Adrenal gland (tissue), 12 donors: ENCODE results near the gene BCL6. TPM values are rescaled to one million over a fixed set of nuclear protein-coding genes. Genes with fewer than 3 reads are reported as not detected.

Experiments
- DNase-seq, 7 donors: peaks; one replicate each; pipeline ENCODE4 v3.0.0-alpha.2; 2019 to 2020
- H3K27ac ChIP-seq, 5 donors: fragments of 200-600 bp; sonication (generic) in 4 of 5; 1 replicate in 3 of 5; 2 replicates in 2 of 5; pipeline versions ENCODE4 v1.5.1 to v1.8.0; 2016 to 2020; ENCODE audit warnings: mild to moderate bottlenecking in 1 of 5
- H3K27me3 ChIP-seq: fragments of 200-600 bp; 2 replicates; pipeline ENCODE4 v1.8.0; 2021
- H3K36me3 ChIP-seq, 2 donors: fragments of 200-600 bp; replicated peaks in 1 of 2; 1 replicate in 1 of 2; 2 replicates in 1 of 2; pipeline versions ENCODE4 v1.5.1 to v1.8.0; 2018 to 2022
- H3K4me1 ChIP-seq, 2 donors: fragments of 200-600 bp; replicated peaks in 1 of 2; 1 replicate in 1 of 2; 2 replicates in 1 of 2; pipeline versions ENCODE4 v1.5.1 to v1.8.0; 2018 to 2021
- H3K4me3 ChIP-seq, 4 donors: fragments of 200-600 bp; sonication (generic) in 3 of 4; one replicate each; pipeline ENCODE4 v1.5.1; 2016 to 2018
- H3K9me3 ChIP-seq, 3 donors: fragments of 200-600 bp; sonication (generic) in 1 of 3; replicated peaks in 1 of 3; 1 replicate in 2 of 3; 2 replicates in 1 of 3; pipeline versions ENCODE4 v1.5.1 to v1.8.0; 2016 to 2021
- POLR2A ChIP-seq, 2 donors: fragments of 450-650 bp; IDR thresholded peaks; one replicate each; pipeline ENCODE4 v1.6.1; 2017; ENCODE audit warnings: antibody characterized with exemption in 2 of 2, mild to moderate bottlenecking in 2 of 2, moderate library complexity in 1 of 2
- WGBS, 4 donors: extraction: QIAGEN DNeasy Blood & Tissue Kit in 2 of 4; methylation state at CpG; one replicate each; pipeline versions ENCODE4 v1.1.5 to v1.1.7; 2013 to 2017; 5-methylcytosine and 5-hydroxymethylcytosine counted together
- intact Hi-C, 2 donors: fragments of 100-400 bp; cut with DNase I; formaldehyde crosslinking; loops; one replicate each; pipeline versions ENCODE4 v1.14.1 to v1.15.0; 2022 to 2023
- polyA plus RNA-seq, 3 donors: library from polyadenylated mRNA; stranded (reverse); fragments of 200-250 nt in 2 of 3; fragments of 350-450 nt in 1 of 3; fragmentation: Illumina TruSeq in 1 of 3; extraction: RNeasy Lipid Tissue Mini Kit (QIAGEN cat#74804) in 1 of 3; gene quantifications; one replicate each; pipeline ENCODE4 v1.2.3, GENCODE V29; 2013 to 2014
- total RNA-seq, 9 donors: library from RNA; depleted of rRNA in 4 of 9; stranded (reverse); fragments of >200 nt in 4 of 9; fragments of 120-200 nt in 1 of 9; fragmentation: NEBNext Ultra II Directional in 1 of 9; extraction: Animal tissue kit (Norgen Biotek cat#: 25700) in 1 of 9; gene quantifications; one replicate each; pipeline versions ENCODE4 v1.1.0 to v1.2.4, GENCODE V29; 2013 to 2023
- TF ChIP-seq, protein P1 (sequence below), 6 experiments: fragments of 450-650 bp in 4 of 6; fragments of 200-600 bp in 2 of 6; sonication (generic) in 1 of 6; IDR thresholded peaks; 1 replicate in 5 of 6; 2 replicates in 1 of 6; pipeline versions ENCODE4 v1.5.1 to v1.8.0; 2016 to 2021; ENCODE audit warnings: antibody characterized with exemption in 6 of 6, mild to moderate bottlenecking in 2 of 6, moderate library complexity in 1 of 6
- donor health status: healthy with polysubstance abuse.
- donor health status: Bipolar disorder and iron deficiency.
- donor health status: DM: yes; HTN: yes; CAD: no.
- donor health status: DM: no; HTN: no; CAD: no.
- donor health status: DM: no; HTN: no; CAD: no.
- donor health status: DM: yes; HTN: yes; CAD: no.

The BCL6 gene
- total and polyA plus RNA-seq, 12 donors: 9.5 to 131 (median 79.8) TPM

- peak; percentile 52 to 78 for TF ChIP-seq POLR2A (IDR thresholded peaks at IDR 0.05)
- TF ChIP-seq, protein P1, sequence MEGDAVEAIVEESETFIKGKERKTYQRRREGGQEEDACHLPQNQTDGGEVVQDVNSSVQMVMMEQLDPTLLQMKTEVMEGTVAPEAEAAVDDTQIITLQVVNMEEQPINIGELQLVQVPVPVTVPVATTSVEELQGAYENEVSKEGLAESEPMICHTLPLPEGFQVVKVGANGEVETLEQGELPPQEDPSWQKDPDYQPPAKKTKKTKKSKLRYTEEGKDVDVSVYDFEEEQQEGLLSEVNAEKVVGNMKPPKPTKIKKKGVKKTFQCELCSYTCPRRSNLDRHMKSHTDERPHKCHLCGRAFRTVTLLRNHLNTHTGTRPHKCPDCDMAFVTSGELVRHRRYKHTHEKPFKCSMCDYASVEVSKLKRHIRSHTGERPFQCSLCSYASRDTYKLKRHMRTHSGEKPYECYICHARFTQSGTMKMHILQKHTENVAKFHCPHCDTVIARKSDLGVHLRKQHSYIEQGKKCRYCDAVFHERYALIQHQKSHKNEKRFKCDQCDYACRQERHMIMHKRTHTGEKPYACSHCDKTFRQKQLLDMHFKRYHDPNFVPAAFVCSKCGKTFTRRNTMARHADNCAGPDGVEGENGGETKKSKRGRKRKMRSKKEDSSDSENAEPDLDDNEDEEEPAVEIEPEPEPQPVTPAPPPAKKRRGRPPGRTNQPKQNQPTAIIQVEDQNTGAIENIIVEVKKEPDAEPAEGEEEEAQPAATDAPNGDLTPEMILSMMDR (IDR thresholded peaks at IDR 0.05): no peak
- H3K27ac ChIP-seq: peak overlapping the region; percentile 98 to 100 (median 99)
- peak overlapping the region; percentile 46 to 99 (median 78) for H3K4me3 ChIP-seq
- peak; percentile 72 to 85 (median 80) for DNase-seq
- no peaks in the 10 kb centered on the region for H3K36me3 ChIP-seq
- no peaks in the 10 kb centered on the region for H3K9me3 ChIP-seq
- intact Hi-C loops: loop anchor here (5.0 to 10.0 kb wide), 3 partner anchors 541 to 1214 kb away; no protein-coding TSS in a partner anchor
- peaks cover 27 to 31% of the 10 kb centered on the region in 2 donors for H3K4me1 ChIP-seq
- H3K27me3 ChIP-seq: no peaks in the 10 kb centered on the region
- 1 to 3% (median 3%) methylated on average over 39 to 45 of the region's 45 CpGs for WGBS, 4 donors
These were observed 1.8 kb downstream of the BCL6 start for GRCh38 chr3:187743195-187744141.

- Histone ChIP-seq H3K9me3 (no peaks in the 10 kb centered on the region), H3K36me3 (no peaks in the 10 kb centered on the region), H3K27me3 (no peaks in the 10 kb centered on the region), H3K27ac (peak overlapping the region; percentile 98 to 100 (median 99)), H3K4me3 (peak overlapping the region in 2 of 4 donors; percentile 73 to 82), H3K4me1 (peaks cover 27 to 28% of the 10 kb centered on the region in 2 donors)
- peak; percentile 57 to 81 (median 66) for DNase-seq
- 20 to 29% (median 25%) methylated on average over 13 of the region's 13 CpGs for WGBS, 4 donors
- TF ChIP-seq, protein P1 (IDR thresholded peaks at IDR 0.05): peak in 1 of 6 experiments; percentile 37
- TF ChIP-seq POLR2A (IDR thresholded peaks at IDR 0.05): peak in 1 of 2 donors; percentile 56
- intact Hi-C loops: loop anchor here (5.0 to 10.0 kb wide), 3 partner anchors 542 to 1215 kb away; no protein-coding TSS in a partner anchor
These were observed 2.7 kb downstream of the BCL6 start for GRCh38 chr3:187742351-187743171.

- Histone ChIP-seq H3K27ac (peak overlapping the region; percentile 98 to 100 (median 99)), H3K4me1 (peaks cover 22 to 28% of the 10 kb centered on the region in 2 donors), H3K4me3 (peak overlapping the region; percentile 10 to 82 (median 39)), H3K36me3 (no peaks in the 10 kb centered on the region), H3K27me3 (no peaks in the 10 kb centered on the region), H3K9me3 (no peaks in the 10 kb centered on the region)
- 0 to 1% (median 1%) methylated on average over 24 to 35 of the region's 35 CpGs for WGBS, 4 donors
- intact Hi-C loops: loop anchor here (5.0 to 10.0 kb wide), 3 partner anchors 543 to 1216 kb away; no protein-coding TSS in a partner anchor
- peak; percentile 78 to 92 (median 80) for DNase-seq
- peak; percentile 55 to 62 for TF ChIP-seq POLR2A (IDR thresholded peaks at IDR 0.05)
- TF ChIP-seq, protein P1 (IDR thresholded peaks at IDR 0.05): peak; percentile 84 to 95 (median 90)
These were observed 3.6 kb downstream of the BCL6 start for GRCh38 chr3:187741403-187742350.
